ENCODE measurements around the gene NEUROD2. TPM values are rescaled to one million over a fixed set of nuclear protein-coding genes. Genes with fewer than 3 reads are reported as not detected.

Gene NEUROD2
- total RNA-seq, 1 experiment from 2014 or later: not detected

- H3K4me3 ChIP-seq (ENCODE audit: low read length): no peak overlapping the region
- H3K9ac ChIP-seq (ENCODE audit: low read length): no peak overlapping the region
- H3K27ac ChIP-seq (ENCODE audit: low read length): no peak overlapping the region
- H4K20me1 ChIP-seq (ENCODE audit: low read length): no peaks in the 10 kb centered on the region
- no peaks in the 10 kb centered on the region for H3F3A ChIP-seq (ENCODE audit: low read length, unreplicated experiment)
- H3K36me3 ChIP-seq (ENCODE audit: low read depth, low read length): no peaks in the 10 kb centered on the region
- no peak overlapping the region for H2AFZ ChIP-seq (ENCODE audit: low read length)
- no peaks in the 10 kb centered on the region for H3K79me2 ChIP-seq (ENCODE audit: low read length)
- no peaks in the 10 kb centered on the region for H3K9me3 ChIP-seq (ENCODE audit: low read length)
- intact Hi-C loops (cut with micrococcal nuclease): no loop called here
- no peak for DNase-seq
- H3K4me1 ChIP-seq (ENCODE audit: insufficient read depth, low read length): no peaks in the 10 kb centered on the region
- peaks cover 67% of the 10 kb centered on the region for H3K27me3 ChIP-seq (ENCODE audit: low read length)
- no TSS peak for BruUV-seq (replicated peaks)
- no peak for ATAC-seq
- peak overlapping the region; percentile 46; the same call in 1 of the 2 replicates for H3K4me2 ChIP-seq (ENCODE audit: low read length)
- TF ChIP-seq EZH2 (IDR thresholded peaks at IDR 0.05; ENCODE audit: low read length, unreplicated experiment) (peak; percentile 77), CTCF (conservative IDR thresholded peaks at IDR 0.05; ENCODE audit: low read depth, low read length) (no peak), EZH2phosphoT487 (IDR thresholded peaks at IDR 0.05; ENCODE audit: borderline replicate concordance, low read length) (no peak; the same call in 1 of the 2 replicates)
- ChIA-PET POLR2A (ENCODE audit: unreplicated experiment) (no interaction called here), CTCF (interaction anchor here (0.8 kb wide), 1 partner anchor 23 kb away, joined by 3 read pairs; no protein-coding TSS in a partner anchor)
- no peaks in the 10 kb centered on the region for H3K9me2 ChIP-seq (replicated peaks; ENCODE audit: low read length)
Measured at GRCh38 chr17:39599004-39599664, 8.6 kb downstream of the NEUROD2 start.

GRCh38 chr17:39598630-39599003, 9.1 kb downstream of the NEUROD2 start:
- DNase-seq (no peak), ATAC-seq (no peak)
- H3K4me2 ChIP-seq (ENCODE audit: low read length): peak overlapping the region; percentile 46; the same call in 1 of the 2 replicates
- no peak overlapping the region for H3K9ac ChIP-seq (ENCODE audit: low read length)
- H3K4me3 ChIP-seq (ENCODE audit: low read length): no peak overlapping the region
- intact Hi-C loops (cut with micrococcal nuclease): no loop called here
- ChIA-PET POLR2A (ENCODE audit: unreplicated experiment) (no interaction called here), CTCF (interaction anchor here (0.8 kb wide), 1 partner anchor 23 kb away, joined by 3 read pairs; no protein-coding TSS in a partner anchor)
- no TSS peak for BruUV-seq (replicated peaks)
- peaks cover 62% of the 10 kb centered on the region for H3K27me3 ChIP-seq (ENCODE audit: low read length)
- TF ChIP-seq CTCF (conservative IDR thresholded peaks at IDR 0.05; ENCODE audit: low read depth, low read length) (no peak), EZH2 (IDR thresholded peaks at IDR 0.05; ENCODE audit: low read length, unreplicated experiment) (peak; percentile 92), EZH2phosphoT487 (IDR thresholded peaks at IDR 0.05; ENCODE audit: borderline replicate concordance, low read length) (no peak)
- no peaks in the 10 kb centered on the region for H3K9me2 ChIP-seq (replicated peaks; ENCODE audit: low read length)
- no peaks in the 10 kb centered on the region for H3K36me3 ChIP-seq (ENCODE audit: low read depth, low read length)
- no peak overlapping the region for H3K27ac ChIP-seq (ENCODE audit: low read length)
- H4K20me1 ChIP-seq (ENCODE audit: low read length): no peaks in the 10 kb centered on the region
- no peaks in the 10 kb centered on the region for H3K4me1 ChIP-seq (ENCODE audit: insufficient read depth, low read length)
- no peaks in the 10 kb centered on the region for H3K79me2 ChIP-seq (ENCODE audit: low read length)
- no peak overlapping the region for H2AFZ ChIP-seq (ENCODE audit: low read length)
- H3F3A ChIP-seq (ENCODE audit: low read length, unreplicated experiment): no peaks in the 10 kb centered on the region
- H3K9me3 ChIP-seq (ENCODE audit: low read length): no peaks in the 10 kb centered on the region

GRCh38 chr17:39598047-39598481, 9.7 kb downstream of the NEUROD2 start:
- Histone ChIP-seq H3K4me2 (ENCODE audit: low read length) (no peak overlapping the region), H2AFZ (ENCODE audit: low read length) (no peak overlapping the region), H3K36me3 (ENCODE audit: low read depth, low read length) (no peaks in the 10 kb centered on the region), H3K4me1 (ENCODE audit: insufficient read depth, low read length) (no peaks in the 10 kb centered on the region), H3F3A (ENCODE audit: low read length, unreplicated experiment) (no peaks in the 10 kb centered on the region), H3K27me3 (ENCODE audit: low read length) (peaks cover 56% of the 10 kb centered on the region), H3K4me3 (ENCODE audit: low read length) (no peak overlapping the region), H3K9me3 (ENCODE audit: low read length) (no peaks in the 10 kb centered on the region), H3K79me2 (ENCODE audit: low read length) (no peaks in the 10 kb centered on the region), H3K27ac (ENCODE audit: low read length) (no peak overlapping the region), H3K9ac (ENCODE audit: low read length) (no peak overlapping the region), H3K9me2 (replicated peaks; ENCODE audit: low read length) (no peaks in the 10 kb centered on the region), H4K20me1 (ENCODE audit: low read length) (no peaks in the 10 kb centered on the region)
- no peak for DNase-seq
- BruUV-seq (replicated peaks): no TSS peak
- ATAC-seq: no peak
- CTCF ChIA-PET: no interaction called here
- POLR2A ChIA-PET (ENCODE audit: unreplicated experiment): interaction anchor here (0.6 kb wide), 1 partner anchor 182 kb away, joined by 5 read pairs; no protein-coding TSS in a partner anchor
- intact Hi-C loops (cut with micrococcal nuclease): no loop called here
- TF ChIP-seq EZH2 (IDR thresholded peaks at IDR 0.05; ENCODE audit: low read length, unreplicated experiment) (no peak), CTCF (conservative IDR thresholded peaks at IDR 0.05; ENCODE audit: low read depth, low read length) (no peak), EZH2phosphoT487 (IDR thresholded peaks at IDR 0.05; ENCODE audit: borderline replicate concordance, low read length) (no peak)

Measured in PC-3 (cell line).